ENCODE results near the gene OSER1.

DNA sequence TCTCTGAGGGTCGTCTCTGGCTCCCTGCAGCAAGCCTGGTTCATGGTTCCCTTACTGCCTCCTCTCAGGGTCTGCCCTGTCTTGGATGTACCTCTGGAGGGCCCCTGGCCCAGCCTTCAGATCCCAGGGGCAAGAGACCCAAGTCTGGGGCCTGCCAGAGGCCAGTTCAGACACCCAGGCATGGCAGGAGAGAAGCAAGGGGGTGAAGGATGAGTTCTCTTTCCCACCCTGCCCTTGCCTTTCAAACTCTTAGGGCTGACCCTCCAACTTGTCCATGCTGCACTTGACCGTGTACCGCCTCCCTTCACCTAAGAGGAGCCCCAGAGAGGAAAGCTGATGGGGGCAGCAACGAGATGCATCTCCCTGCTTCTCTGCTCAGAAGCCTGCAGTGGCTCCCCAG is 40.7 kb upstream of the OSER1 start:
- TF ChIP-seq, protein P1, sequence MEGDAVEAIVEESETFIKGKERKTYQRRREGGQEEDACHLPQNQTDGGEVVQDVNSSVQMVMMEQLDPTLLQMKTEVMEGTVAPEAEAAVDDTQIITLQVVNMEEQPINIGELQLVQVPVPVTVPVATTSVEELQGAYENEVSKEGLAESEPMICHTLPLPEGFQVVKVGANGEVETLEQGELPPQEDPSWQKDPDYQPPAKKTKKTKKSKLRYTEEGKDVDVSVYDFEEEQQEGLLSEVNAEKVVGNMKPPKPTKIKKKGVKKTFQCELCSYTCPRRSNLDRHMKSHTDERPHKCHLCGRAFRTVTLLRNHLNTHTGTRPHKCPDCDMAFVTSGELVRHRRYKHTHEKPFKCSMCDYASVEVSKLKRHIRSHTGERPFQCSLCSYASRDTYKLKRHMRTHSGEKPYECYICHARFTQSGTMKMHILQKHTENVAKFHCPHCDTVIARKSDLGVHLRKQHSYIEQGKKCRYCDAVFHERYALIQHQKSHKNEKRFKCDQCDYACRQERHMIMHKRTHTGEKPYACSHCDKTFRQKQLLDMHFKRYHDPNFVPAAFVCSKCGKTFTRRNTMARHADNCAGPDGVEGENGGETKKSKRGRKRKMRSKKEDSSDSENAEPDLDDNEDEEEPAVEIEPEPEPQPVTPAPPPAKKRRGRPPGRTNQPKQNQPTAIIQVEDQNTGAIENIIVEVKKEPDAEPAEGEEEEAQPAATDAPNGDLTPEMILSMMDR (conservative IDR thresholded peaks at IDR 0.05 in 1 of 2, IDR thresholded peaks at IDR 0.05 in 1 of 2; ENCODE audit: low read depth in 1 of 2, low read length in 2 of 2): no peak
- TF ChIP-seq EZH2 (IDR thresholded peaks at IDR 0.05; ENCODE audit: low read length, missing control alignments): no peak
